ENCODE data around the gene PTPN23.

- TF ChIP-seq CTCF (IDR thresholded peaks at IDR 0.05), result no peak
- no peak for TF ChIP-seq POLR2A (IDR thresholded peaks at IDR 0.05)
These were observed 45.1 kb downstream of the PTPN23 start for GRCh38 chr3:47425959-47426358.

All from right lobe of liver (tissue), 4 donors.